RWPE1 (cell line): ENCODE results near the gene SATB1.

Source experiments
- CTCF ChIA-PET: fragments of 350-600 bp; sonication (Branson Sonifier 250); formaldehyde crosslinking; extraction: SDS; loops from one replicate; lab custom pipeline; 2021; lab: Yijun Ruan, JAX
- POLR2A ChIA-PET: fragments of 400-600 bp; formaldehyde crosslinking; extraction: SDS; loops from one replicate; lab custom pipeline; 2020; ENCODE audit warnings: antibody characterized with exemption; ENCODE audit not compliant: low non-redundant PET; lab: Yijun Ruan, JAX
- DNase-seq: peaks from one replicate; pipeline ENCODE4 v3.0.0; 2012; ENCODE audit warnings: low spot score
- H3K27ac ChIP-seq: fragments of 450-650 bp; 2 replicates; pipeline ENCODE4 v1.5.1; 2017
- CTCF ChIP-seq: fragments of 450-650 bp; conservative IDR thresholded peaks from 2 replicates; pipeline ENCODE4 v1.5.1; 2017; ENCODE audit warnings: low read depth, mild to moderate bottlenecking

The SATB1 gene

GRCh38 chr3:18441551-18441950 is 16.4 kb upstream of the SATB1 start:
- H3K27ac ChIP-seq = no peak overlapping the region
- no peak for TF ChIP-seq CTCF
- CTCF ChIA-PET = no interaction called here
- no peak for DNase-seq
- POLR2A ChIA-PET = no interaction called here

- no peak overlapping the region for H3K27ac ChIP-seq
- CTCF ChIA-PET = no interaction called here
- no peak for TF ChIP-seq CTCF
- POLR2A ChIA-PET = no interaction called here
- no peak for DNase-seq
Observed at GRCh38 chr3:18440066-18440722, 15.1 kb upstream of the SATB1 start.

- no peak for DNase-seq
- ChIA-PET POLR2A (no interaction called here), CTCF (no interaction called here)
- no peak overlapping the region for H3K27ac ChIP-seq
- no peak for TF ChIP-seq CTCF
Observed at GRCh38 chr3:18439281-18439680, 14.1 kb upstream of the SATB1 start.

GRCh38 chr3:18438586-18438985 is 13.4 kb upstream of the SATB1 start:
- POLR2A ChIA-PET = no interaction called here
- no peak overlapping the region for H3K27ac ChIP-seq
- TF ChIP-seq CTCF = no peak
- CTCF ChIA-PET = no interaction called here
- DNase-seq = no peak

GRCh38 chr3:18436213-18436612 is 11.1 kb upstream of the SATB1 start:
- ChIA-PET CTCF (interaction anchor here (0.7 kb wide), 1 partner anchor 10 kb away, joined by 4 read pairs; no protein-coding TSS in a partner anchor), POLR2A (no interaction called here)
- H3K27ac ChIP-seq = no peak overlapping the region
- no peak for DNase-seq
- TF ChIP-seq CTCF = no peak

- ChIA-PET CTCF (no interaction called here), POLR2A (no interaction called here)
- no peak for TF ChIP-seq CTCF
- no peak overlapping the region for H3K27ac ChIP-seq
- DNase-seq = no peak
Observed at GRCh38 chr3:18434711-18435110, 9.6 kb upstream of the SATB1 start.
